ENCODE measurements around the gene CPLX4.

The CPLX4 gene

GRCh38 chr18:59306640-59307039 is 11.8 kb downstream of the CPLX4 start:
- no peak for DNase-seq (ENCODE audit: low read depth)

- no peak for DNase-seq (ENCODE audit: low read depth)
Measured at GRCh38 chr18:59305295-59305694, 13.2 kb downstream of the CPLX4 start.

GRCh38 chr18:59303656-59304195 is 14.7 kb downstream of the CPLX4 start:
- DNase-seq (ENCODE audit: low read depth) = no peak

GRCh38 chr18:59303006-59303405 is 15.4 kb downstream of the CPLX4 start:
- DNase-seq (ENCODE audit: low read depth) = no peak

- no peak for DNase-seq (ENCODE audit: low read depth)
Measured at GRCh38 chr18:59301929-59302328, 16.5 kb downstream of the CPLX4 start.

- DNase-seq (ENCODE audit: low read depth) = no peak
Measured at GRCh38 chr18:59300676-59301285, 17.7 kb downstream of the CPLX4 start.

GRCh38 chr18:59298871-59299270 is 19.6 kb downstream of the CPLX4 start:
- no peak for DNase-seq (ENCODE audit: low read depth)

- no peak for DNase-seq (ENCODE audit: low read depth)
Measured at GRCh38 chr18:59293317-59293716, 25.1 kb downstream of the CPLX4 start.

- DNase-seq (ENCODE audit: low read depth) = no peak
Measured at GRCh38 chr18:59286341-59286740, 32.1 kb downstream of the CPLX4 start.

GRCh38 chr18:59282341-59282740 is 36.1 kb downstream of the CPLX4 start:
- no peak for DNase-seq (ENCODE audit: low read depth)

- DNase-seq (ENCODE audit: low read depth) = no peak
Measured at GRCh38 chr18:59279722-59280121, 38.7 kb downstream of the CPLX4 start.

GRCh38 chr18:59279193-59279592 is 39.3 kb downstream of the CPLX4 start:
- DNase-seq (ENCODE audit: low read depth) = peak; percentile 10

- DNase-seq (ENCODE audit: low read depth) = no peak
Measured at GRCh38 chr18:59278793-59279192, 39.7 kb downstream of the CPLX4 start.

- no peak for DNase-seq (ENCODE audit: low read depth)
Measured at GRCh38 chr18:59276047-59276446, 42.4 kb downstream of the CPLX4 start.

GRCh38 chr18:59275406-59275949 is 43.0 kb downstream of the CPLX4 start:
- no peak for DNase-seq (ENCODE audit: low read depth)

GRCh38 chr18:59274533-59274928 is 43.9 kb downstream of the CPLX4 start:
- no peak for DNase-seq (ENCODE audit: low read depth)

- no peak for DNase-seq (ENCODE audit: low read depth)
Measured at GRCh38 chr18:59273759-59274532, 44.5 kb downstream of the CPLX4 start.

GRCh38 chr18:59272891-59273758 is 45.3 kb downstream of the CPLX4 start, which contains the start of gene RAX:
RAX (minus strand) TSS chr18:59273454; CDS start chr18:59273206, 248 bp downstream.
- no peak for DNase-seq (ENCODE audit: low read depth)

GRCh38 chr18:59272221-59272888 is 46.1 kb downstream of the CPLX4 start:
- DNase-seq (ENCODE audit: low read depth) = no peak

- DNase-seq (ENCODE audit: low read depth) = no peak
Measured at GRCh38 chr18:59271606-59272220, 46.7 kb downstream of the CPLX4 start.

GRCh38 chr18:59270689-59271257 is 47.7 kb downstream of the CPLX4 start:
- no peak for DNase-seq (ENCODE audit: low read depth)

All from GM04503 (cell line).